Measurements from ENCODE around the gene TGFBR3.

- TF ChIP-seq EP300 (IDR thresholded peaks at IDR 0.05) (no peak), CTCF (IDR thresholded peaks at IDR 0.05) (no peak), POLR2A (IDR thresholded peaks at IDR 0.05) (no peak)
Observed at GRCh38 chr1:91777630-91778300, 108.2 kb downstream of the TGFBR3 start.
